ENCODE results near the gene KCNC1. TPM values are rescaled to one million over a fixed set of nuclear protein-coding genes. Genes with fewer than 3 reads are reported as not detected.

KCNC1 gene
- total RNA-seq, 5 donors from 2014 or later (not counting 1 experiment from before 2014, with no cell fraction given): not detected

GRCh38 chr11:17724020-17724908, 10.3 kb upstream of the KCNC1 start:
- Mint-ChIP-seq H3K9me3 (no peaks in the 10 kb centered on the region), H3K4me3 (no peak overlapping the region), H3K27ac (no peak overlapping the region), H3K27me3 (peaks cover 47 to 50% of the 10 kb centered on the region in 2 donors), H3K4me1 (peaks cover 0 to 3% (median 0%) of the 10 kb centered on the region in 3 donors), H3K36me3 (no peaks in the 10 kb centered on the region)
- Histone ChIP-seq H3K36me3 (ENCODE audit: control insufficient read depth in 2 of 2, extremely low read depth in 1 of 2, insufficient read depth in 1 of 2, low read length in 1 of 2) (no peaks in the 10 kb centered on the region), H3K27me3 (replicated peaks in 1 of 2; ENCODE audit: control insufficient read depth in 2 of 2, extremely low read depth in 1 of 2, insufficient read depth in 2 of 2, low read length in 1 of 2) (peaks cover 2 to 52% of the 10 kb centered on the region in 2 experiments), H3K4me3 (ENCODE audit: control insufficient read depth in 1 of 2, extremely low read depth in 1 of 2, low read length in 1 of 2) (no peak overlapping the region), H3K9me3 (no peaks in the 10 kb centered on the region), H3K4me1 (ENCODE audit: control insufficient read depth in 1 of 2, extremely low read depth in 1 of 2, insufficient read depth in 2 of 2, low read length in 2 of 2) (no peaks in the 10 kb centered on the region), H3K27ac (ENCODE audit: low read length) (no peak overlapping the region)
- WGBS (ENCODE audit: insufficient coverage): no CpG with 5 or more reads among the region's 10 CpGs
- ChIA-PET CTCF (no interaction called here), POLR2A (no interaction called here)
- ATAC-seq (replicated peaks in 1 of 4) (no peak), DNase-seq (no peak)

GRCh38 chr11:17725174-17725573, 9.4 kb upstream of the KCNC1 start:
- CTCF ChIA-PET: no interaction called here
- H3K9me3 Mint-ChIP-seq: no peaks in the 10 kb centered on the region
- DNase-seq (no peak), ATAC-seq (replicated peaks in 1 of 4) (no peak)
- Histone ChIP-seq H3K36me3 (ENCODE audit: control insufficient read depth in 2 of 2, extremely low read depth in 1 of 2, insufficient read depth in 1 of 2, low read length in 1 of 2) (no peaks in the 10 kb centered on the region), H3K4me1 (ENCODE audit: control insufficient read depth in 1 of 2, extremely low read depth in 1 of 2, insufficient read depth in 2 of 2, low read length in 2 of 2) (no peaks in the 10 kb centered on the region), H3K27ac (ENCODE audit: low read length) (no peak overlapping the region), H3K27me3 (replicated peaks in 1 of 2; ENCODE audit: control insufficient read depth in 2 of 2, extremely low read depth in 1 of 2, insufficient read depth in 2 of 2, low read length in 1 of 2) (peaks cover 5 to 49% of the 10 kb centered on the region in 2 experiments), H3K4me3 (ENCODE audit: control insufficient read depth in 1 of 2, extremely low read depth in 1 of 2, low read length in 1 of 2) (no peak overlapping the region), H3K9me3 (no peaks in the 10 kb centered on the region)
- no peak overlapping the region for H3K4me3 Mint-ChIP-seq
- peaks cover 0 to 3% (median 0%) of the 10 kb centered on the region in 3 donors for H3K4me1 Mint-ChIP-seq
- POLR2A ChIA-PET: no interaction called here
- no peak overlapping the region for H3K27ac Mint-ChIP-seq
- H3K36me3 Mint-ChIP-seq: no peaks in the 10 kb centered on the region
- H3K27me3 Mint-ChIP-seq: peaks cover 52 to 55% of the 10 kb centered on the region in 2 donors
- 100% methylated on average over 1 of the region's 2 CpGs for WGBS (ENCODE audit: insufficient coverage)

GRCh38 chr11:17730137-17730536, 4.4 kb upstream of the KCNC1 start:
- no peak overlapping the region for H3K4me3 ChIP-seq (ENCODE audit: control insufficient read depth in 1 of 2, extremely low read depth in 1 of 2, low read length in 1 of 2)
- H3K27ac ChIP-seq (ENCODE audit: low read length): no peak overlapping the region
- peaks cover 51 to 61% of the 10 kb centered on the region in 2 donors for H3K27me3 Mint-ChIP-seq
- no peaks in the 10 kb centered on the region for H3K36me3 Mint-ChIP-seq
- no CpG with 5 or more reads among the region's 2 CpGs for WGBS (ENCODE audit: insufficient coverage)
- H3K4me1 Mint-ChIP-seq: peaks cover 0 to 7% (median 5%) of the 10 kb centered on the region in 3 donors
- H3K4me3 Mint-ChIP-seq: no peak overlapping the region
- ATAC-seq (replicated peaks in 1 of 4) (no peak), DNase-seq (no peak)
- no peaks in the 10 kb centered on the region for H3K9me3 ChIP-seq
- peaks cover 5 to 38% of the 10 kb centered on the region in 2 experiments for H3K27me3 ChIP-seq (replicated peaks in 1 of 2; ENCODE audit: control insufficient read depth in 2 of 2, extremely low read depth in 1 of 2, insufficient read depth in 2 of 2, low read length in 1 of 2)
- no peak overlapping the region for H3K27ac Mint-ChIP-seq
- H3K36me3 ChIP-seq (ENCODE audit: control insufficient read depth in 2 of 2, extremely low read depth in 1 of 2, insufficient read depth in 1 of 2, low read length in 1 of 2): no peaks in the 10 kb centered on the region
- no peaks in the 10 kb centered on the region for H3K4me1 ChIP-seq (ENCODE audit: control insufficient read depth in 1 of 2, extremely low read depth in 1 of 2, insufficient read depth in 2 of 2, low read length in 2 of 2)
- ChIA-PET POLR2A (interaction anchor here in 1 of 2 donors (0.9 kb wide), 1 partner anchor 29 kb away, joined by 3 read pairs; no protein-coding TSS in a partner anchor), CTCF (interaction anchor here in 1 of 2 donors (1.9 kb wide), 1 partner anchor 250 kb away, joined by 33 read pairs; no protein-coding TSS in a partner anchor)
- no peaks in the 10 kb centered on the region for H3K9me3 Mint-ChIP-seq

GRCh38 chr11:17730608-17731462, 3.7 kb upstream of the KCNC1 start:
- peaks cover 49 to 58% of the 10 kb centered on the region in 2 donors for H3K27me3 Mint-ChIP-seq
- WGBS (ENCODE audit: insufficient coverage): 16% methylated on average over 5 of the region's 9 CpGs
- Histone ChIP-seq H3K36me3 (ENCODE audit: control insufficient read depth in 2 of 2, extremely low read depth in 1 of 2, insufficient read depth in 1 of 2, low read length in 1 of 2) (no peaks in the 10 kb centered on the region), H3K27ac (ENCODE audit: low read length) (no peak overlapping the region), H3K27me3 (replicated peaks in 1 of 2; ENCODE audit: control insufficient read depth in 2 of 2, extremely low read depth in 1 of 2, insufficient read depth in 2 of 2, low read length in 1 of 2) (peaks cover 5 to 41% of the 10 kb centered on the region in 2 experiments), H3K4me1 (ENCODE audit: control insufficient read depth in 1 of 2, extremely low read depth in 1 of 2, insufficient read depth in 2 of 2, low read length in 2 of 2) (no peaks in the 10 kb centered on the region), H3K4me3 (ENCODE audit: control insufficient read depth in 1 of 2, extremely low read depth in 1 of 2, low read length in 1 of 2) (no peak overlapping the region), H3K9me3 (no peaks in the 10 kb centered on the region)
- ATAC-seq (replicated peaks in 1 of 4) (peak; percentile 52 to 78 (median 64)), DNase-seq (peak in 29 of 35 experiments; percentile 9 to 57 (median 35))
- no peak overlapping the region for H3K4me3 Mint-ChIP-seq
- peaks cover 0 to 7% (median 5%) of the 10 kb centered on the region in 3 donors for H3K4me1 Mint-ChIP-seq
- POLR2A ChIA-PET: interaction anchor here in 1 of 2 donors (0.9 kb wide), 1 partner anchor 30 kb away, joined by 3 read pairs; no protein-coding TSS in a partner anchor
- H3K36me3 Mint-ChIP-seq: no peaks in the 10 kb centered on the region
- H3K9me3 Mint-ChIP-seq: no peaks in the 10 kb centered on the region
- H3K27ac Mint-ChIP-seq: no peak overlapping the region
- CTCF ChIA-PET: interaction anchor here (0.5 to 1.9 kb wide), 5 partner anchors 11 to 249 kb away, joined by 3 to 33 read pairs (median 5); partner anchors contain the start of gene MYOD1 (in 1 of the 2)

- H3K27ac ChIP-seq (ENCODE audit: low read length): no peak overlapping the region
- Mint-ChIP-seq H3K36me3 (no peaks in the 10 kb centered on the region), H3K4me3 (peak overlapping the region in 1 of 3 donors; percentile 75), H3K9me3 (no peaks in the 10 kb centered on the region), H3K27ac (no peak overlapping the region), H3K27me3 (peaks cover 52 to 71% of the 10 kb centered on the region in 2 donors), H3K4me1 (peaks cover 0 to 10% (median 8%) of the 10 kb centered on the region in 3 donors)
- ChIA-PET CTCF (no interaction called here), POLR2A (no interaction called here)
- WGBS (ENCODE audit: insufficient coverage): 50% methylated on average over 1 of the region's 4 CpGs
- no peaks in the 10 kb centered on the region for H3K4me1 ChIP-seq (ENCODE audit: control insufficient read depth in 1 of 2, extremely low read depth in 1 of 2, insufficient read depth in 2 of 2, low read length in 2 of 2)
- H3K36me3 ChIP-seq (ENCODE audit: control insufficient read depth in 2 of 2, extremely low read depth in 1 of 2, insufficient read depth in 1 of 2, low read length in 1 of 2): no peaks in the 10 kb centered on the region
- no peak for ATAC-seq (replicated peaks in 1 of 4)
- no peak overlapping the region for H3K4me3 ChIP-seq (ENCODE audit: control insufficient read depth in 1 of 2, extremely low read depth in 1 of 2, low read length in 1 of 2)
- no peak for DNase-seq
- H3K27me3 ChIP-seq (replicated peaks in 1 of 2; ENCODE audit: control insufficient read depth in 2 of 2, extremely low read depth in 1 of 2, insufficient read depth in 2 of 2, low read length in 1 of 2): peaks cover 5 to 64% of the 10 kb centered on the region in 2 experiments
- H3K9me3 ChIP-seq: no peaks in the 10 kb centered on the region
Observed at GRCh38 chr11:17733261-17733660, 1.3 kb upstream of the KCNC1 start.

All from T-cell (primary cell).